GM10248 (cell line): ENCODE data around the gene SLC39A9.

Experiments used
- CTCF ChIA-PET: fragments of 300-600 bp; sonication (Branson Sonifier 250); formaldehyde crosslinking; extraction: SDS; loops from one replicate; lab custom pipeline; 2021; ENCODE audit warnings: antibody characterized with exemption; lab: Yijun Ruan, JAX
- POLR2A ChIA-PET: fragments of 350-650 bp; sonication (Branson Sonifier 250); formaldehyde crosslinking; extraction: SDS; loops from one replicate; lab custom pipeline; 2020; ENCODE audit warnings: antibody characterized with exemption; lab: Yijun Ruan, JAX
- DNase-seq: peaks from one replicate; pipeline ENCODE4 v3.0.0; 2012; ENCODE audit errors: extremely low spot score
- CTCF ChIP-seq: IDR thresholded peaks from 2 replicates; pipeline ENCODE4 v1.5.1; 2012; ENCODE audit warnings: mild to moderate bottlenecking, low read depth; ENCODE audit errors: extremely low read depth, missing control alignments, control extremely low read depth

The SLC39A9 gene

GRCh38 chr14:69464829-69465228, 66.3 kb downstream of the SLC39A9 start:
- no peak for TF ChIP-seq CTCF
- POLR2A ChIA-PET, result no interaction called here

GRCh38 chr14:69468949-69469348, 70.5 kb downstream of the SLC39A9 start:
- ChIA-PET POLR2A (no interaction called here), CTCF (interaction anchor here (4.9 kb wide), 1 partner anchor 9 kb away, joined by 25 read pairs; no protein-coding TSS in a partner anchor)
- no peak for TF ChIP-seq CTCF
- DNase-seq, result no peak

More at GRCh38 chr14:69464829-69465228, 66.3 kb downstream of the SLC39A9 start:
- CTCF ChIA-PET, result interaction anchor here (1.2 to 9.1 kb wide), 4 partner anchors 10 to 223 kb away, joined by 3 to 80 read pairs (median 14); no protein-coding TSS in a partner anchor
- no peak for DNase-seq

DNA sequence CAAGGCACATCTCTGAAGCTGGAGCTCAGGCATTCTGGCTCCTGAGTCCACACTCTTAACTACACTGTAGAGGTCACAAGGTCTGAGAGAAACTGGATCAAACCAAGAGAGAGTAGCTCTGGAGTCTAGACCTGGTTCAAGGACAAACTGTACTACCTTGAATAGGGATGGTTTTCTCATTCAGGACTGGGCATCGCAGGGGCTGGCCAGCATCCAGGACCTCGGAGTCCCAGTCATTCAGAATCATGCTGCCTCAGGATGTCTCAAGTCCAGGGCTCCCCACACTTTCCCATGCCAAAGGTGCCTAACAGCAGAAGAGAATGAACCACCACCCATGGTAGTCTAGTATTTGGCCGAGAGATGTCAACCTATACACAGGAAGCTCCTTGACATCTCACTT, 72.9 kb downstream of the SLC39A9 start:
- no peak for TF ChIP-seq CTCF
- ChIA-PET CTCF (interaction anchor here (1.1 to 4.9 kb wide), 5 partner anchors 10 to 229 kb away, joined by 3 to 25 read pairs (median 9); no protein-coding TSS in a partner anchor), POLR2A (interaction anchor here (0.6 kb wide), 1 partner anchor 23 kb away, joined by 6 read pairs; no protein-coding TSS in a partner anchor)
- DNase-seq, result no peak

DNA sequence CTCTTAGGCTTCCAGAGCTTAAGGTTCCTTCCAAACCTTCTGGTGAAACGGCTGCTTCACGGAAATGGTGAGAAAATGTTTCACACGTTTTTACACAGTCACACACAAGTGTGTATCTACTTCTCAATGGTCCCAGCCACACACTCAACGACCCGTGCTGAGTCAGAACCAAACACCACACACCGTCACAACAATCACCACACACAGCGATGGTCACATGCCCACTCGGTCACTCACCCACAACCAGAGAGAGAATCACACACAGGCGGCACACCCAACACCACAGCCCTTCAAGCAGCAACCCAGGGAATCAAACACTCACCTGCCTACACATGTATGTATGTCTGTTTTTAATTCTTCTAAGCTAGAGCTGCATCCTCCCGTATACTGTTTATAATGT, 73.4 kb downstream of the SLC39A9 start:
- POLR2A ChIA-PET, result interaction anchor here (0.6 kb wide), 1 partner anchor 24 kb away, joined by 6 read pairs; no protein-coding TSS in a partner anchor
- CTCF ChIA-PET, result interaction anchor here (1.6 to 4.9 kb wide), 4 partner anchors 10 to 229 kb away, joined by 6 to 25 read pairs (median 10); no protein-coding TSS in a partner anchor
- DNase-seq, result no peak
- TF ChIP-seq CTCF, result no peak

- ChIA-PET CTCF (interaction anchor here (1.3 to 3.9 kb wide), 3 partner anchors 9 to 231 kb away, joined by 3 to 25 read pairs (median 8); no protein-coding TSS in a partner anchor), POLR2A (no interaction called here)
Observed at GRCh38 chr14:69473260-69473659, 74.8 kb downstream of the SLC39A9 start.

DNA sequence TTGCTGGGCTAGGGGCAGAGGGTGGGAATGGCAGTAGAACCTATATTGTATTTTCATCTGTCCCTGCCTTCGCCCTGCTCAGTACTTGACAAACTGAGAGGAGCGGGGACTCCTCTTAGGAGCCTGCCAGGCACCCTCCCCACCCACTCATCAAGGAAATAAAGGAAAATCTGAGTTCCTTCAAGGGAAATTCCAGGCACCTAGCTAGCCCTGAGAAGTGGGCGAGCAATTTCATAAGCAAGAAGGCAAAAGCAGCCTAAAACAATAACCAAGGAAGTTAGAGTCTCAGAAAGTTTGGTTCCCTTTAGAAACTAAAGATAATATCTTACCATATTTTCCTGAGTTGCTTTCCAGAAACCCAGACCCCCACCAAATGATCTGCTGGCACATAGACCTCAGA, 75.5 kb downstream of the SLC39A9 start:
- no peak for TF ChIP-seq CTCF
- DNase-seq, result no peak
- CTCF ChIA-PET, result interaction anchor here (0.9 to 3.9 kb wide), 8 partner anchors 10 to 239 kb away, joined by 3 to 25 read pairs (median 7); no protein-coding TSS in a partner anchor
- POLR2A ChIA-PET, result no interaction called here

More at GRCh38 chr14:69473260-69473659, 74.8 kb downstream of the SLC39A9 start:
- no peak for TF ChIP-seq CTCF
- no peak for DNase-seq
